Glutamatergic neuron (in vitro differentiated cells): Measurements from ENCODE around the gene MRPL36. TPM values are rescaled to one million over a fixed set of nuclear protein-coding genes. Genes with fewer than 3 reads are reported as not detected.
A peak's percentile ranks its signal among the peaks of the same experiment; 100 is the strongest.

Experiments used
- DNase-seq: peaks from one replicate; pipeline ENCODE4 v3.0.0; 2022
- H3K27ac Mint-ChIP-seq: one replicate; pipeline ENCODE4 v1.8.0; 2020; ENCODE audit warnings: mild to moderate bottlenecking, mixed read lengths, inconsistent platforms; ENCODE audit not compliant: unreplicated experiment
- H3K27me3 Mint-ChIP-seq: one replicate; pipeline ENCODE4 v1.8.0; 2020; ENCODE audit warnings: mild to moderate bottlenecking, moderate library complexity, mixed read lengths, inconsistent platforms; ENCODE audit not compliant: unreplicated experiment
- H3K36me3 Mint-ChIP-seq: one replicate; pipeline ENCODE4 v1.8.0; 2020; ENCODE audit warnings: mild to moderate bottlenecking, mixed read lengths, inconsistent platforms; ENCODE audit not compliant: unreplicated experiment
- H3K4me1 Mint-ChIP-seq: one replicate; pipeline ENCODE4 v1.8.0; 2020; ENCODE audit warnings: mild to moderate bottlenecking, low read depth, mixed read lengths, inconsistent platforms; ENCODE audit not compliant: unreplicated experiment
- H3K4me3 Mint-ChIP-seq: one replicate; pipeline ENCODE4 v1.8.0; 2020; ENCODE audit warnings: mild to moderate bottlenecking, mixed read lengths, inconsistent platforms; ENCODE audit not compliant: unreplicated experiment
- H3K9me3 Mint-ChIP-seq: one replicate; pipeline ENCODE4 v1.8.0; 2020; ENCODE audit warnings: mild to moderate bottlenecking, moderate library complexity, mixed read lengths, inconsistent platforms; ENCODE audit not compliant: unreplicated experiment
- CTCF ChIP-seq: fragments of 200-600 bp; sonication (generic); IDR thresholded peaks from one replicate; pipeline ENCODE4 v1.5.0; 2021; ENCODE audit not compliant: partially characterized antibody, unreplicated experiment
- total RNA-seq: library from RNA; stranded (reverse); fragmentation: NEBNext Ultra II Directional; extraction: Animal tissue kit (Norgen Biotek cat#: 25700); gene quantifications from one replicate; pipeline ENCODE4 v1.2.1, GENCODE V29; 2021; ENCODE audit not compliant: unreplicated experiment

The MRPL36 gene
- total RNA-seq, 1 donor from 2014 or later = 40.0 TPM

GRCh38 chr5:1763960-1764605, 35.6 kb downstream of the MRPL36 start:
- H3K27me3 Mint-ChIP-seq = peaks cover 2% of the 10 kb centered on the region
- peak; percentile 11 for DNase-seq
- H3K4me3 Mint-ChIP-seq = no peak overlapping the region
- no peaks in the 10 kb centered on the region for H3K36me3 Mint-ChIP-seq
- TF ChIP-seq CTCF = peak; percentile 16
- H3K4me1 Mint-ChIP-seq = no peaks in the 10 kb centered on the region
- no peak overlapping the region for H3K27ac Mint-ChIP-seq
- H3K9me3 Mint-ChIP-seq = peaks cover 4% of the 10 kb centered on the region

- H3K27ac Mint-ChIP-seq = no peak overlapping the region
- no peak overlapping the region for H3K4me3 Mint-ChIP-seq
- H3K4me1 Mint-ChIP-seq = no peaks in the 10 kb centered on the region
- H3K27me3 Mint-ChIP-seq = peaks cover 2% of the 10 kb centered on the region
- peaks cover 4% of the 10 kb centered on the region for H3K36me3 Mint-ChIP-seq
- TF ChIP-seq CTCF = peak; percentile 58
- peaks cover 6% of the 10 kb centered on the region for H3K9me3 Mint-ChIP-seq
- DNase-seq = peak; percentile 70
Observed at GRCh38 chr5:1763548-1763911, 36.1 kb downstream of the MRPL36 start.

GRCh38 chr5:1762883-1763547, 36.6 kb downstream of the MRPL36 start:
- Mint-ChIP-seq H3K9me3 (peaks cover 6% of the 10 kb centered on the region), H3K4me3 (no peak overlapping the region), H3K27ac (no peak overlapping the region), H3K36me3 (peaks cover 9% of the 10 kb centered on the region), H3K27me3 (peaks cover 2% of the 10 kb centered on the region), H3K4me1 (no peaks in the 10 kb centered on the region)
- peak; percentile 8 for DNase-seq
- TF ChIP-seq CTCF = no peak

GRCh38 chr5:1762121-1762882, 37.3 kb downstream of the MRPL36 start:
- H3K27me3 Mint-ChIP-seq = peaks cover 2% of the 10 kb centered on the region
- no peak overlapping the region for H3K27ac Mint-ChIP-seq
- peaks cover 9% of the 10 kb centered on the region for H3K36me3 Mint-ChIP-seq
- H3K4me1 Mint-ChIP-seq = no peaks in the 10 kb centered on the region
- peaks cover 6% of the 10 kb centered on the region for H3K9me3 Mint-ChIP-seq
- no peak for TF ChIP-seq CTCF
- no peak overlapping the region for H3K4me3 Mint-ChIP-seq
- peak; percentile 8 for DNase-seq

- Mint-ChIP-seq H3K4me1 (no peaks in the 10 kb centered on the region), H3K27ac (no peak overlapping the region), H3K9me3 (peaks cover 6% of the 10 kb centered on the region), H3K36me3 (peaks cover 9% of the 10 kb centered on the region), H3K4me3 (no peak overlapping the region), H3K27me3 (peaks cover 2% of the 10 kb centered on the region)
- no peak for DNase-seq
- no peak for TF ChIP-seq CTCF
Observed at GRCh38 chr5:1761453-1761755, 38.2 kb downstream of the MRPL36 start.
